SU-DHL-6 (cell line): ENCODE data around the gene ABHD2.
"Not testable (repeated sequence)": the region's sequence is repeated elsewhere in the genome, so short reads cannot be mapped to it uniquely, and the experiment has no call there.

Source experiments
- EZH2phosphoT487 ChIP-seq: fragments of 200-600 bp; sonication (generic), shearing (Covaris generic); conservative IDR thresholded peaks from 2 replicates; pipeline ENCODE4 v1.6.1; 2018; ENCODE audit warnings: mild to moderate bottlenecking, antibody characterized with exemption, low read length, moderate library complexity, mixed read lengths
- TF ChIP-seq, protein P1 (sequence below): fragments of 200-600 bp; sonication (generic); IDR thresholded peaks from one replicate; pipeline ENCODE4 v1.5.1; 2017; ENCODE audit warnings: antibody characterized with exemption, mild to moderate bottlenecking, low read length, moderate library complexity; ENCODE audit not compliant: insufficient read depth, poor library complexity, severe bottlenecking

DNA sequence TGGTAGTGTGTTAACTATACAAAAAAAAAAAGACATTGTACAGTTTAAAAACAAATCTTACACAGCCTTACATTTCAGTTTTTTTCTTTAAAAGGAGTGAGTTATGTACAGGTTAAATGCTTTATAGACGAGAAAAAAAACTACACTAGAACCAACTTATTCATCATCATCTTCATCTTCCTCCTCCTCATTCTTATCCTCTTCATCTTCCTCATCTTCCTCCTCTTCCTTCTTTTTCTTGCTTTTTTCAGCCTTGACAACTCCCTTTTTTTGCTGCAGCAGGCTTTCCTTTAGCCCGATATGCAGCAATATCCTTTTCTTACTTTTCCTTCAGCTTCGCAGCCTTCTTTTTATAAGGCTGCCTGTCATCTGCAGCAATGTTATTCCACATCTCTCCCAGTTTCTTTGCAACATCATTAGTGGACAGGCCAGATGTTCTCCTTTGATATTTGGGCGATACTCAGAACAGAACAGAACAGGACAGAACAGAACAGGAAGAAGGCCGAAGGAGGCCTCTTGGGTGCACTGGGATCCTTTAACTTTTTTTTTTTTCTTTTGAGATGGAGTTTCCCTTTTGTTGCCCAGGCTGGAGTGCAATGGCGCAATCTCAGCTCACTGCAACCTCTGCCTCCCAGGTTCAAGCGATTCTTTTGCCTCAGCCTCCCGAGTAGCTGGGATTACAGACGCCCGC, 47.3 kb downstream of the ABHD2 start:
- TF ChIP-seq, protein P1, sequence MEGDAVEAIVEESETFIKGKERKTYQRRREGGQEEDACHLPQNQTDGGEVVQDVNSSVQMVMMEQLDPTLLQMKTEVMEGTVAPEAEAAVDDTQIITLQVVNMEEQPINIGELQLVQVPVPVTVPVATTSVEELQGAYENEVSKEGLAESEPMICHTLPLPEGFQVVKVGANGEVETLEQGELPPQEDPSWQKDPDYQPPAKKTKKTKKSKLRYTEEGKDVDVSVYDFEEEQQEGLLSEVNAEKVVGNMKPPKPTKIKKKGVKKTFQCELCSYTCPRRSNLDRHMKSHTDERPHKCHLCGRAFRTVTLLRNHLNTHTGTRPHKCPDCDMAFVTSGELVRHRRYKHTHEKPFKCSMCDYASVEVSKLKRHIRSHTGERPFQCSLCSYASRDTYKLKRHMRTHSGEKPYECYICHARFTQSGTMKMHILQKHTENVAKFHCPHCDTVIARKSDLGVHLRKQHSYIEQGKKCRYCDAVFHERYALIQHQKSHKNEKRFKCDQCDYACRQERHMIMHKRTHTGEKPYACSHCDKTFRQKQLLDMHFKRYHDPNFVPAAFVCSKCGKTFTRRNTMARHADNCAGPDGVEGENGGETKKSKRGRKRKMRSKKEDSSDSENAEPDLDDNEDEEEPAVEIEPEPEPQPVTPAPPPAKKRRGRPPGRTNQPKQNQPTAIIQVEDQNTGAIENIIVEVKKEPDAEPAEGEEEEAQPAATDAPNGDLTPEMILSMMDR = not testable (repeated sequence)
- TF ChIP-seq EZH2phosphoT487 = not testable (repeated sequence)
